HG03139 (cell line): ENCODE data around the gene BCL6.

Experiments used
- ATAC-seq: cut with Tn5 transposase; IDR thresholded peaks from one replicate; pipeline ENCODE4 v1.9.1; 2021; ENCODE audit not compliant: unreplicated experiment

BCL6 gene

GRCh38 chr3:187763850-187764648 lies 18.8 kb upstream of the BCL6 start:
- no peak for ATAC-seq

- no peak for ATAC-seq
Observed at GRCh38 chr3:187762792-187763191, 17.5 kb upstream of the BCL6 start.

- no peak for ATAC-seq
Observed at GRCh38 chr3:187759601-187760000, 14.3 kb upstream of the BCL6 start.

GRCh38 chr3:187758318-187758955 lies 13.2 kb upstream of the BCL6 start:
- ATAC-seq: no peak

GRCh38 chr3:187753516-187753915 lies 8.2 kb upstream of the BCL6 start:
- no peak for ATAC-seq

- no peak for ATAC-seq
Observed at GRCh38 chr3:187750513-187751123, 5.3 kb upstream of the BCL6 start.

GRCh38 chr3:187750006-187750512 lies 4.8 kb upstream of the BCL6 start:
- ATAC-seq: no peak

- ATAC-seq: peak; percentile 35
Observed at GRCh38 chr3:187748050-187748481, 2.8 kb upstream of the BCL6 start.

GRCh38 chr3:187747506-187747905 lies 2.2 kb upstream of the BCL6 start:
- ATAC-seq: no peak

GRCh38 chr3:187746442-187747281 lies 1.4 kb upstream of the BCL6 start:
- no peak for ATAC-seq

GRCh38 chr3:187746059-187746441 lies 782 bp upstream of the BCL6 start:
- ATAC-seq: no peak

GRCh38 chr3:187744169-187745151 lies 808 bp downstream of the BCL6 start:
- ATAC-seq: no peak

- ATAC-seq: no peak
Observed at GRCh38 chr3:187743195-187744141, 1.8 kb downstream of the BCL6 start.

GRCh38 chr3:187742351-187743171 lies 2.7 kb downstream of the BCL6 start:
- ATAC-seq: no peak

- no peak for ATAC-seq
Observed at GRCh38 chr3:187741403-187742350, 3.6 kb downstream of the BCL6 start.
